ENCODE results near the gene FAM193A.

Gene FAM193A

GRCh38 chr4:2742081-2742822 is 205.8 kb downstream of the FAM193A start:
- TF ChIP-seq MAX (IDR thresholded peaks at IDR 0.05), result no peak
- TF ChIP-seq FOXM1 (IDR thresholded peaks at IDR 0.05; ENCODE audit: borderline replicate concordance, low read depth), result no peak
- no peak for TF ChIP-seq TEAD4 (IDR thresholded peaks at IDR 0.05)
- no peak for TF ChIP-seq TAF1 (IDR thresholded peaks at IDR 0.05; ENCODE audit: low read depth)
- no peak for TF ChIP-seq ZBTB7A (IDR thresholded peaks at IDR 0.05; ENCODE audit: low read depth)
- no peak for TF ChIP-seq USF1 (IDR thresholded peaks at IDR 0.05)
- TF ChIP-seq TCF12 (IDR thresholded peaks at IDR 0.05; ENCODE audit: low read depth), result no peak
- no peak for TF ChIP-seq YY1 (IDR thresholded peaks at IDR 0.05; ENCODE audit: low read depth)
- no peak for TF ChIP-seq CREB1 (IDR thresholded peaks at IDR 0.05; ENCODE audit: low read depth)
- no peak for TF ChIP-seq NFIC (IDR thresholded peaks at IDR 0.05)
- TF ChIP-seq EGR1 (IDR thresholded peaks at IDR 0.05), result no peak
- no peak for TF ChIP-seq REST (IDR thresholded peaks at IDR 0.05; ENCODE audit: low read depth)
- TF ChIP-seq RAD21 (IDR thresholded peaks at IDR 0.05; ENCODE audit: low read depth), result no peak
- no peak for TF ChIP-seq EP300 (IDR thresholded peaks at IDR 0.05; ENCODE audit: borderline replicate concordance)

GRCh38 chr4:2742823-2743517 is 206.5 kb downstream of the FAM193A start:
- no peak for TF ChIP-seq CREB1 (IDR thresholded peaks at IDR 0.05; ENCODE audit: low read depth)
- TF ChIP-seq YY1 (IDR thresholded peaks at IDR 0.05; ENCODE audit: low read depth), result no peak
- TF ChIP-seq TEAD4 (IDR thresholded peaks at IDR 0.05), result no peak
- TF ChIP-seq ZBTB7A (IDR thresholded peaks at IDR 0.05; ENCODE audit: low read depth), result no peak
- no peak for TF ChIP-seq NFIC (IDR thresholded peaks at IDR 0.05)
- no peak for TF ChIP-seq MAX (IDR thresholded peaks at IDR 0.05)
- no peak for TF ChIP-seq EP300 (IDR thresholded peaks at IDR 0.05; ENCODE audit: borderline replicate concordance)
- TF ChIP-seq RAD21 (IDR thresholded peaks at IDR 0.05; ENCODE audit: low read depth), result no peak
- no peak for TF ChIP-seq CEBPB (IDR thresholded peaks at IDR 0.05)
- TF ChIP-seq TAF1 (IDR thresholded peaks at IDR 0.05; ENCODE audit: low read depth), result no peak
- no peak for TF ChIP-seq FOXM1 (IDR thresholded peaks at IDR 0.05; ENCODE audit: borderline replicate concordance, low read depth)
- no peak for TF ChIP-seq USF1 (IDR thresholded peaks at IDR 0.05)

DNA sequence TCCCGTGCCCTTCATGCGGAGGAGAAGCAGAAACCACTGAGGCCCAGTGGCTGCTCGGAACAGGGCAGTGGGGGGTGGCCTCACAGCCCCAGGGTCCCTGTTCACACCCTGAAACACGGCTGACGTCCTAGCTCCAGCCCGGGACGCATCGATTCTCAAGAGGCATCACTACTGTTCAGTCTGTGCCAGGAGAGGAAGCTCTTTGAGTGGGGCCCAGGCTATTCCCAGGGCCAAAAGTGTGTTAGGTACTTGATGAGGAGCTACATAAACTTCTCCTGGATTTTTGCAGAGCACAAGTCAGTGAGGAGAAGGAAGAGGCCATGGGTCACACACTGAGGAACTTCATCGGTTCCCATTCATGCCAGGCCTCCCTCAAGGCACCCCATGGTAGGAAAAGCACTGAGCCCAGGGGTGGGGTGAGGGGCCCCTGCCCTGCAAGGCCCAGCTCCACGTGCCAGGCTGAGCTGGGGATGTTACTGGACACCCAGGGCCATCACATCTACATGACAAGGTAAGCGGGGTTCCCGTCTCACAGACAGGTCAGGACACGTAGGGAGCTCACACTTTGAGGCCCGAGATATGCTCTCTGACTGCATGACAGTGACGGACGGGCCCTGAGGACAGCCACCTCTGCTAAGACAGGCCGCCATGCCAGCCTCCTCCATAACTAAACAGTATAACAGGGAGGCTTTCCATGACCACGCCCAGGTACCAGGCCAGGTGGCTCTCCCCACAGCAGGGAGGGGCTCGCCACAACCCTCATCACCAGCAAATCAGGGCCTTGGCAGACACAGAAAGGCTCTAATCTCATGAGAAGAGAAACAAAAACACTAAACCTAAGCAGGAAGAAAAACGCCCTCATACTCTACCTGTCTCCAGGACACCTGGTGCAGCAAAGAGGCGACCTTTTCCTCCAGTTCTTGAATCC is 207.3 kb downstream of the FAM193A start:
- no peak for TF ChIP-seq CEBPB (IDR thresholded peaks at IDR 0.05)
- no peak for TF ChIP-seq ZBTB7A (IDR thresholded peaks at IDR 0.05; ENCODE audit: low read depth)
- TF ChIP-seq MAX (IDR thresholded peaks at IDR 0.05), result no peak
- TF ChIP-seq USF1 (IDR thresholded peaks at IDR 0.05), result no peak
- TF ChIP-seq TCF12 (IDR thresholded peaks at IDR 0.05; ENCODE audit: low read depth), result no peak
- TF ChIP-seq TAF1 (IDR thresholded peaks at IDR 0.05; ENCODE audit: low read depth), result no peak
- no peak for TF ChIP-seq TEAD4 (IDR thresholded peaks at IDR 0.05)
- TF ChIP-seq YY1 (IDR thresholded peaks at IDR 0.05; ENCODE audit: low read depth), result no peak
- TF ChIP-seq NFIC (IDR thresholded peaks at IDR 0.05), result no peak
- TF ChIP-seq FOXM1 (IDR thresholded peaks at IDR 0.05; ENCODE audit: borderline replicate concordance, low read depth), result no peak
- TF ChIP-seq RAD21 (IDR thresholded peaks at IDR 0.05; ENCODE audit: low read depth), result no peak
- TF ChIP-seq REST (IDR thresholded peaks at IDR 0.05; ENCODE audit: low read depth), result no peak
- TF ChIP-seq EP300 (IDR thresholded peaks at IDR 0.05; ENCODE audit: borderline replicate concordance), result no peak
- no peak for TF ChIP-seq CREB1 (IDR thresholded peaks at IDR 0.05; ENCODE audit: low read depth)
- no peak for TF ChIP-seq EGR1 (IDR thresholded peaks at IDR 0.05)

Measured in Ishikawa (cell line).